Neural progenitor cell (in vitro differentiated cells): ENCODE results near the gene CELF4. TPM values are rescaled to one million over a fixed set of nuclear protein-coding genes. Genes with fewer than 3 reads are reported as not detected.

Experiments used
- DNase-seq: peaks from one replicate; pipeline ENCODE4 v3.0.0-alpha.2; 2016; ENCODE audit warnings: low spot score
- H2AFZ ChIP-seq: fragments of 200-600 bp; sonication (generic); replicated peaks from 2 replicates; pipeline ENCODE4 v1.6.1; 2016; ENCODE audit warnings: antibody characterized with exemption
- H3F3A ChIP-seq: fragments of 200-600 bp; sonication (generic); 2 replicates; pipeline ENCODE4 v1.6.1; 2016; ENCODE audit warnings: antibody characterized with exemption, low read depth
- H3K27ac ChIP-seq: fragments of 200-600 bp; sonication (generic); 2 replicates; pipeline ENCODE4 v1.5.1; 2016; ENCODE audit warnings: mild to moderate bottlenecking
- H3K27me3 ChIP-seq: fragments of 200-600 bp; sonication (generic); 2 replicates; pipeline ENCODE4 v1.6.1; 2016; ENCODE audit warnings: mild to moderate bottlenecking, moderate library complexity
- H3K36me3 ChIP-seq: fragments of 200-600 bp; sonication (generic); 2 replicates; pipeline ENCODE4 v1.5.1; 2016
- H3K4me1 ChIP-seq: fragments of 200-600 bp; sonication (generic); 2 replicates; pipeline ENCODE4 v1.6.1; 2016; ENCODE audit warnings: mixed run types
- H3K4me2 ChIP-seq: fragments of 200-600 bp; sonication (generic); 2 replicates; pipeline ENCODE4 v1.6.1; 2016
- H3K4me3 ChIP-seq: fragments of 200-600 bp; sonication (generic); 2 replicates; pipeline ENCODE4 v1.5.1; 2016
- H3K79me2 ChIP-seq: fragments of 200-600 bp; sonication (generic); 2 replicates; pipeline ENCODE4 v1.6.1; 2016; ENCODE audit warnings: low read depth
- H3K9ac ChIP-seq: fragments of 200-600 bp; sonication (generic); 2 replicates; pipeline ENCODE4 v1.6.1; 2016
- H3K9me3 ChIP-seq: fragments of 200-600 bp; sonication (generic); 2 replicates; pipeline ENCODE4 v1.5.1; 2016; ENCODE audit warnings: low read depth
- H4K20me1 ChIP-seq: fragments of 200-600 bp; sonication (generic); 2 replicates; pipeline ENCODE4 v1.6.1; 2016; ENCODE audit warnings: low read depth
- H3K27ac Mint-ChIP-seq: 3 replicates; pipeline ENCODE4 v1.8.0; 2021; ENCODE audit warnings: mixed read lengths
- H3K27me3 Mint-ChIP-seq: 2 replicates; pipeline ENCODE4 v1.8.0; 2022; ENCODE audit warnings: low read depth, mild to moderate bottlenecking, inconsistent platforms, moderate library complexity, mixed read lengths; ENCODE audit not compliant: insufficient read depth
- H3K36me3 Mint-ChIP-seq: 3 replicates; pipeline ENCODE4 v1.8.0; 2021; ENCODE audit warnings: mixed read lengths
- H3K4me1 Mint-ChIP-seq: 3 replicates; pipeline ENCODE4 v1.8.0; 2021; ENCODE audit warnings: mixed read lengths
- H3K4me3 Mint-ChIP-seq: 3 replicates; pipeline ENCODE4 v1.8.0; 2021; ENCODE audit warnings: mild to moderate bottlenecking, moderate library complexity, mixed read lengths
- H3K9me3 Mint-ChIP-seq: 3 replicates; pipeline ENCODE4 v1.8.0; 2020; ENCODE audit warnings: mixed read lengths
- EZH2 ChIP-seq: fragments of 200-600 bp; sonication (generic); IDR thresholded peaks from 2 replicates; pipeline ENCODE4 v1.6.1; 2017; ENCODE audit warnings: antibody characterized with exemption, mild to moderate bottlenecking, moderate library complexity
- EZH2phosphoT487 ChIP-seq: fragments of 200-600 bp; sonication (generic); IDR thresholded peaks from 2 replicates; pipeline ENCODE4 v1.6.1; 2017; ENCODE audit warnings: antibody characterized with exemption
- total RNA-seq: library from RNA; depleted of rRNA; stranded (reverse); fragments of >200 nt; gene quantifications from 2 replicates; pipeline ENCODE4 v1.2.3, GENCODE V29; 2015; ENCODE audit warnings: low replicate concordance
- TF ChIP-seq, protein P1 (sequence below): fragments of 200-600 bp; sonication (generic); IDR thresholded peaks from 2 replicates; pipeline ENCODE4 v1.5.1; 2017; ENCODE audit warnings: antibody characterized with exemption, mild to moderate bottlenecking

Gene CELF4
- total RNA-seq, 1 donor from 2014 or later, result 1.8 TPM

DNA sequence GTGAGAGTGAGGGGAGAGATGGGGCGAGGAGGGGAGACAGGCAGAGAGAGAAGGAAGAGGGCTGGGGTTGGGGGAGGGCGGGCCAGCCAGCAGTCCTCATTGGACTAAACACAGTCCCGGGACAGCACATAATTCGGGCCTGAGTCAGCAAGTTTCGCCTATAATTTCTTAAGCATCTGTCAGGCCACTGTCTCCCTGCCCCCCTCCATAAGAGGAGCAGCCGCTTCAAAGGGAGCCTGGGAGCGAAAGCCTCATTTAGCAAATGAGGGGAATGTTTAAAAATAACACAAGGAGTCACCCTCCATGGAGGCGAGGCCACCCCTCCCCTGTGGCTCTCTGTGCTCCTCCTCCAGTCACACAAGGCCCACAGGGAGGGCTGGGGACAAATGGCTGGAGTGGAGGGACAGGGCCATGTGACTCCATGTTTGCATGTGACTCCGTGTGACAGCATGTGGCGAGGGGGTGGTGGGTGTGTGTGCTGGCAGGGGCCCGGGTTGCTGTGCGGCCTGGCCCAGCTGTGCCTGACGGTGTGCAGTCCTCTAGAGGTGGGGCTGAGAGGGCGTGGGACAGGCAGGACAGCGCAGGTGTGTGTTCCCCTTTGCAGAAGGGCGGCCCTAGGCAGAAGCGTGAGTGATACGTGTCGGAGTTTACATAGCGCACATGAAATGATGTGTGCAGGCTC, 162.4 kb downstream of the CELF4 start:
- Histone ChIP-seq H3K27ac (no peak overlapping the region), H3K27me3 (no peaks in the 10 kb centered on the region), H3K36me3 (no peaks in the 10 kb centered on the region), H2AFZ (no peak overlapping the region), H3F3A (no peaks in the 10 kb centered on the region), H3K9ac (no peak overlapping the region), H3K9me3 (no peaks in the 10 kb centered on the region), H3K79me2 (no peaks in the 10 kb centered on the region), H3K4me2 (no peak overlapping the region), H3K4me1 (no peaks in the 10 kb centered on the region), H4K20me1 (no peaks in the 10 kb centered on the region), H3K4me3 (no peak overlapping the region)
- Mint-ChIP-seq H3K9me3 (no peaks in the 10 kb centered on the region), H3K4me3 (no peak overlapping the region), H3K27me3 (peaks cover 10% of the 10 kb centered on the region), H3K4me1 (peaks cover 7% of the 10 kb centered on the region), H3K36me3 (no peaks in the 10 kb centered on the region), H3K27ac (no peak overlapping the region)
- no peak for DNase-seq
- TF ChIP-seq, protein P1, sequence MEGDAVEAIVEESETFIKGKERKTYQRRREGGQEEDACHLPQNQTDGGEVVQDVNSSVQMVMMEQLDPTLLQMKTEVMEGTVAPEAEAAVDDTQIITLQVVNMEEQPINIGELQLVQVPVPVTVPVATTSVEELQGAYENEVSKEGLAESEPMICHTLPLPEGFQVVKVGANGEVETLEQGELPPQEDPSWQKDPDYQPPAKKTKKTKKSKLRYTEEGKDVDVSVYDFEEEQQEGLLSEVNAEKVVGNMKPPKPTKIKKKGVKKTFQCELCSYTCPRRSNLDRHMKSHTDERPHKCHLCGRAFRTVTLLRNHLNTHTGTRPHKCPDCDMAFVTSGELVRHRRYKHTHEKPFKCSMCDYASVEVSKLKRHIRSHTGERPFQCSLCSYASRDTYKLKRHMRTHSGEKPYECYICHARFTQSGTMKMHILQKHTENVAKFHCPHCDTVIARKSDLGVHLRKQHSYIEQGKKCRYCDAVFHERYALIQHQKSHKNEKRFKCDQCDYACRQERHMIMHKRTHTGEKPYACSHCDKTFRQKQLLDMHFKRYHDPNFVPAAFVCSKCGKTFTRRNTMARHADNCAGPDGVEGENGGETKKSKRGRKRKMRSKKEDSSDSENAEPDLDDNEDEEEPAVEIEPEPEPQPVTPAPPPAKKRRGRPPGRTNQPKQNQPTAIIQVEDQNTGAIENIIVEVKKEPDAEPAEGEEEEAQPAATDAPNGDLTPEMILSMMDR, result no peak
- TF ChIP-seq EZH2phosphoT487 (no peak), EZH2 (no peak)

DNA sequence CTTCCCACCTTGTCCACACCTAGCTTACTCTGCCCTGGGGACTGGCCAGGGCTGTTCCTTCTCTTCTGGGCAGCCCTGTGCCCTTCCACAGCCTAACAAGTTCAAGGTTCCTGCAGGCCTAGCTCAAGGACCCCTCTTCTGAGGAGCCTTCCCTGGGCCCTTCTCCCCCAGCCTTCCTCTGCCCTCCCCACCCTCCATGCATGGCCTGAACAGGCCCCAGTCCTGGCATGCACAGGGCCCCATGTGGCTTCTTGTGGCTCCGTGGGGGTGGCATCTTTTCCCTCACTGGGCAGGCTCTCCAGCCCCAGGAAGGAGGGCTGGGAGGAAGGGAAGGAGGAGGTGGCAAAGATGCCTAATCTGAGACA, 162.9 kb downstream of the CELF4 start:
- Histone ChIP-seq H3K4me1 (no peaks in the 10 kb centered on the region), H3K79me2 (no peaks in the 10 kb centered on the region), H3K4me3 (no peak overlapping the region), H3K9ac (no peak overlapping the region), H3K9me3 (no peaks in the 10 kb centered on the region), H3K36me3 (no peaks in the 10 kb centered on the region), H4K20me1 (no peaks in the 10 kb centered on the region), H2AFZ (no peak overlapping the region), H3K27me3 (no peaks in the 10 kb centered on the region), H3K27ac (no peak overlapping the region), H3F3A (no peaks in the 10 kb centered on the region), H3K4me2 (no peak overlapping the region)
- no peaks in the 10 kb centered on the region for H3K9me3 Mint-ChIP-seq
- TF ChIP-seq, protein P1, result no peak
- H3K27me3 Mint-ChIP-seq, result peaks cover 10% of the 10 kb centered on the region
- H3K4me1 Mint-ChIP-seq, result peaks cover 7% of the 10 kb centered on the region
- no peak overlapping the region for H3K4me3 Mint-ChIP-seq
- H3K27ac Mint-ChIP-seq, result no peak overlapping the region
- no peak for DNase-seq
- H3K36me3 Mint-ChIP-seq, result no peaks in the 10 kb centered on the region

DNA sequence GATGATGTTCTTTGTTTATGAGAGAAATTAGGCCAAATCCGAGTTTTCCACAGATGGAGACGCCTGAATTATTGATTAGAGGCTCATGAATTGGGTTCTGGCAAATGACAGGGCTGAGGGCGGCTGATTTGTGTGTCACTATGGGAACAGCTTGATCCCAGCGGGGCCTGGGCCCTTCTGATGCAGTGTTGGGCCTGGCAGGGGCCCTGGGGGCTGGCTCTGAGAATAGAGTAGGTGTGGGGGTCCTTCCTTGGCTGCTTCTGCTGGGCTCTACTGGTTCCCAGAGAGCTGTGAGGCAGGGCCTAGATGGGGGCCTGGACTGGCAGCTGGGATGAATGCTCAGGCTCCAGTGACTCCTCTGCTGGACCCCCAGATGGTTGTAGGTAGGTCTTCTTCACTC, 164.8 kb downstream of the CELF4 start:
- no peak for TF ChIP-seq EZH2
- no peak for TF ChIP-seq EZH2phosphoT487
- TF ChIP-seq, protein P1, result no peak
- peaks cover 5% of the 10 kb centered on the region for H3K27me3 ChIP-seq
- no peaks in the 10 kb centered on the region for H3K36me3 Mint-ChIP-seq
- H3K4me3 Mint-ChIP-seq, result no peak overlapping the region
- H3K4me1 ChIP-seq, result no peaks in the 10 kb centered on the region
- no peaks in the 10 kb centered on the region for H3K79me2 ChIP-seq
- H4K20me1 ChIP-seq, result no peaks in the 10 kb centered on the region
- no peak overlapping the region for H3K4me3 ChIP-seq
- no peaks in the 10 kb centered on the region for H3F3A ChIP-seq
- no peak overlapping the region for H3K27ac ChIP-seq
- H3K9me3 Mint-ChIP-seq, result no peaks in the 10 kb centered on the region
- no peak for DNase-seq
- H3K9me3 ChIP-seq, result no peaks in the 10 kb centered on the region
- H3K36me3 ChIP-seq, result no peaks in the 10 kb centered on the region
- H2AFZ ChIP-seq, result no peak overlapping the region
- peaks cover 20% of the 10 kb centered on the region for H3K27me3 Mint-ChIP-seq
- H3K27ac Mint-ChIP-seq, result no peak overlapping the region
- H3K4me2 ChIP-seq, result no peak overlapping the region
- H3K4me1 Mint-ChIP-seq, result peaks cover 7% of the 10 kb centered on the region
- H3K9ac ChIP-seq, result no peak overlapping the region
